HL-60/S4 (cell line): Measurements from ENCODE around the gene WRAP53.

ENCODE experiments used
- in situ Hi-C: fragments of 300-500 bp; cut with MboI; formaldehyde crosslinking; loops from 2 replicates; pipeline ENCODE4 v1.14.3; 2022; ENCODE audit warnings: low sequenced_read_pairs

Gene WRAP53

GRCh38 chr17:7707858-7708750 lies 19.8 kb downstream of the WRAP53 start:
- in situ Hi-C loops = no loop called here

GRCh38 chr17:7709031-7709430 lies 20.8 kb downstream of the WRAP53 start:
- in situ Hi-C loops = no loop called here

- in situ Hi-C loops = no loop called here
These were observed 22.0 kb downstream of the WRAP53 start for GRCh38 chr17:7710301-7710700.

- in situ Hi-C loops = no loop called here
These were observed 22.9 kb downstream of the WRAP53 start for GRCh38 chr17:7711051-7711755.

GRCh38 chr17:7712111-7712771 lies 24.0 kb downstream of the WRAP53 start:
- in situ Hi-C loops = no loop called here

GRCh38 chr17:7713782-7714181 lies 25.5 kb downstream of the WRAP53 start:
- in situ Hi-C loops = no loop called here

- in situ Hi-C loops = no loop called here
These were observed 26.7 kb downstream of the WRAP53 start for GRCh38 chr17:7714721-7715594.

- in situ Hi-C loops = no loop called here
These were observed 27.9 kb downstream of the WRAP53 start for GRCh38 chr17:7715936-7716886.

GRCh38 chr17:7716901-7717755 lies 28.9 kb downstream of the WRAP53 start, which contains the start of gene DNAH2:
DNAH2 (plus strand) TSS chr17:7717744; CDS start chr17:7719735, 1,991 bp downstream.
- in situ Hi-C loops = no loop called here

GRCh38 chr17:7717756-7718350 lies 29.6 kb downstream of the WRAP53 start:
- in situ Hi-C loops = no loop called here

GRCh38 chr17:7719661-7720060 lies 31.4 kb downstream of the WRAP53 start:
- in situ Hi-C loops = no loop called here

GRCh38 chr17:7720125-7720524 lies 31.8 kb downstream of the WRAP53 start:
- in situ Hi-C loops = no loop called here

- in situ Hi-C loops = no loop called here
These were observed 33.3 kb downstream of the WRAP53 start for GRCh38 chr17:7721612-7722011.

- in situ Hi-C loops = no loop called here
These were observed 39.6 kb downstream of the WRAP53 start for GRCh38 chr17:7727886-7728285.

- in situ Hi-C loops = no loop called here
These were observed 41.5 kb downstream of the WRAP53 start for GRCh38 chr17:7729816-7730215.

- in situ Hi-C loops = no loop called here
These were observed 44.8 kb downstream of the WRAP53 start for GRCh38 chr17:7732981-7733539.

GRCh38 chr17:7737601-7738000 lies 49.3 kb downstream of the WRAP53 start:
- in situ Hi-C loops = no loop called here

- in situ Hi-C loops = no loop called here
These were observed 51.5 kb downstream of the WRAP53 start for GRCh38 chr17:7739746-7740145.
